ENCODE measurements around the gene TRDN.

DNA sequence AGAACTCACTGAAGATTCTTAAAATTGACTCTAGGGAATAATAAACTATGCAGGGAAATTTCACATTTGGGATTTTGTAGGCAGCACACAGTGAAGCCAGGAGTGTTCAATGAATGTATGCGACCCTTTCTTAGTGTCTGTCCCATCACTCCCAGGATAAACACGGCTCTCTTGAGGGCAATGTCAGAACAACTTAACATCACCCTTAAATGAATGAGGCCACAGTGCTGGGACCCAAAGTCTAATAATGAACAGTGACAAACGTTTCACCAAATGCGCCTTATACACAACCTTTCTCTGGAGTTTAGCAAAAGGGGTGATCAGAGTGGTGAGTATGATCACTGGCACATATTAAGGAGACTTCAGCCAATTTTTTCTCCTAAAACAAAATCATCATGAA, 403.4 kb downstream of the TRDN start:
- TF ChIP-seq CTCF (IDR thresholded peaks at IDR 0.05; ENCODE audit: poor library complexity) (no peak), EZH2phosphoT487 (IDR thresholded peaks at IDR 0.05; ENCODE audit: low read depth, severe bottlenecking, unreplicated experiment) (no peak)
